Stomach smooth muscle (tissue), 2 donors: ENCODE measurements around the gene GYS1.
"Not testable (repeated sequence)": the region's sequence is repeated elsewhere in the genome, so short reads cannot be mapped to it uniquely, and the experiment has no call there.

Source experiments
- H3K27ac ChIP-seq: one replicate; pipeline ENCODE4 v1.7.0; 2013; ENCODE audit warnings: mild to moderate bottlenecking, low read length, inconsistent platforms
- H3K27me3 ChIP-seq, 2 donors: one replicate each; pipeline ENCODE4 v1.7.0; 2013; ENCODE audit warnings: low read length in 2 of 2; ENCODE audit not compliant: insufficient read depth in 2 of 2, control insufficient read depth in 1 of 2
- H3K36me3 ChIP-seq, 2 donors: one replicate each; pipeline ENCODE4 v1.7.0; 2013; ENCODE audit warnings: low read length in 2 of 2; ENCODE audit not compliant: control insufficient read depth in 2 of 2, insufficient read depth in 2 of 2
- H3K4me1 ChIP-seq: one replicate; pipeline ENCODE4 v1.7.0; 2013; ENCODE audit warnings: low read length; ENCODE audit not compliant: control insufficient read depth, insufficient read depth
- H3K4me3 ChIP-seq, 2 donors: one replicate each; pipeline ENCODE4 v1.7.0; 2013; ENCODE audit warnings: low read length in 2 of 2
- H3K9ac ChIP-seq, 2 donors: one replicate each; pipeline ENCODE4 v1.7.0; 2013; ENCODE audit warnings: low read length in 2 of 2, mild to moderate bottlenecking in 1 of 2
- H3K9me3 ChIP-seq, 2 donors: one replicate each; pipeline ENCODE4 v1.7.0; 2013; ENCODE audit warnings: low read length in 2 of 2; ENCODE audit not compliant: control insufficient read depth in 2 of 2
- donor health status: healthy.
- donor health status: Pancreatic carcinoma.

Gene GYS1

DNA sequence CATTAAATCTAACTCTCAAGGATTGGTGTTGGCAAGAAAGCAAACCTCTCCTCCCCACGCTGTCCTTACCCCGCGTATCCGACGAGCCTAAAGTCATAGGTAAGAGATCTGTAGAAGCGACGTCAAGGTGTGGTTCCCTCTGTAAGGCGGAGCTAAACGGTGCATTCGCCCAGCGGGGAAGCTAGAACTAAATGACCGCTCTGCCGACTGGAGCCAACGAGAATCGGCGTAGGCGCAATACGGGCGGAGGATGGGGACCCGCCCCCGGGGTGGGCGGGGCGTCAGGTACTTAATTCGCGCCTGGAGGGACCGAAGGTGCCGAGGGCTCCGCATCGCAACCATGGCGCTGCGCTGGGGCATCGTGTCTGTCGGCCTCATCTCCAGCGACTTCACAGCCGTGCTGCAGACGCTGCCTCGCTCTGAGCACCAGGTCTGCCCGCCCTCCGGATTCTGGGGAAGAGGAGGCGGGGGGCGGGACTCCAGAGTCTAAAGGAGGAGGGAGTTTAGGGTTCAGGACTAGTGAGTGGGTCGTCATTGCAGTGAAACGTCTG, 59.7 kb downstream of the GYS1 start, which contains the start of gene DHDH:
DHDH (plus strand) TSS at position 318 of the 551 bp plus-strand sequence; CDS start at position 341, 23 bp downstream.
- Histone ChIP-seq H3K36me3 (no peaks in the 10 kb centered on the region), H3K4me3 (peak within 1 kb of the TSS; percentile 68 to 72), H3K4me1 (peaks cover 7% of the 10 kb centered on the region), H3K9ac (peak within 1 kb of the TSS in 1 of 2 donors; percentile 60), H3K9me3 (no peaks in the 10 kb centered on the region), H3K27me3 (peaks cover 3% of the 10 kb centered on the region in 2 donors), H3K27ac (no peak within 1 kb of the TSS)

DNA sequence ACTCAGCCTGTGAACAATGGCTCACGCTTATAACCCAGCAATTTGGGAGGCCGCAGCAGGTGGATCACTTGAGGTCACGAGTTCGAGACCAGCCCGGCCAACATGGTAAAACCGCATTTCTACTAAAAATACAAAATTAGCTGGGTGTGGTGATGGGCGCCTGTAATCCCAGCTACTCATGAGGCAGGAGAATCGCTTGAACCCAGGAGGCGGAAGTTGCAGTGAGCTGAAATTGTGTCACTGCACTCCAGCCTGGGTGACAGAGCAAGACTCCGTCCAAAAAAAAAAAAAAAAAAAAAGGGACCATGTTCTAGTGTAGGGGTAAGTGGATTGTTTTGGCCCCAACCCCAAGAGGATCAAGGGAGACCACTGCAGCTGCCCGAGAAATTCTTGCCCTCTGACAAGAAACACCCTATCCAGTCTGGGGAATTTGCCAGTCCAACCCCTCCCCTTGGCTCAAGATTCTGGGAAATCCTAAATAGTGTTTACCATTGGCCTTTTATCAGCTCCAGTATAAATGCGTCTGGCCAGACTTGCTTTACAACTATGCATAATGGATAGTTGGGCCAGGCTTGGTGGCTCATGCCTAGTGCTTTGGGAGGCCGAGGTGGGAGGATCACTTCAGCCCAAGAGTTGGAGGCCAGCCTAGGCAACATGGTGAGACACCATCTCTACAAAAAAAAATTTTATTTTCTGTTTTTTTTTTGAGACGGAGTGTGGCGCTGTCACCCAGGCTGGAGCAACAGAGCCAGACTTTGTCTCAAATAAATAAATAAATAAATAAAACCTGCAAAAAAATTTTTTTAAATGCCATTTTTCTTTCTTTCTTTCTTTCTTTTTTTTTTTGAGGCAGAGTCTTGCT, 64.7 kb downstream of the GYS1 start:
- no peaks in the 10 kb centered on the region for H3K36me3 ChIP-seq
- H3K4me3 ChIP-seq: no peak overlapping the region
- H3K4me1 ChIP-seq: peaks cover 7% of the 10 kb centered on the region
- H3K9ac ChIP-seq: no peak overlapping the region
- H3K27ac ChIP-seq: no peak overlapping the region
- H3K9me3 ChIP-seq: no peaks in the 10 kb centered on the region
- peaks cover 3% of the 10 kb centered on the region in 2 donors for H3K27me3 ChIP-seq

DNA sequence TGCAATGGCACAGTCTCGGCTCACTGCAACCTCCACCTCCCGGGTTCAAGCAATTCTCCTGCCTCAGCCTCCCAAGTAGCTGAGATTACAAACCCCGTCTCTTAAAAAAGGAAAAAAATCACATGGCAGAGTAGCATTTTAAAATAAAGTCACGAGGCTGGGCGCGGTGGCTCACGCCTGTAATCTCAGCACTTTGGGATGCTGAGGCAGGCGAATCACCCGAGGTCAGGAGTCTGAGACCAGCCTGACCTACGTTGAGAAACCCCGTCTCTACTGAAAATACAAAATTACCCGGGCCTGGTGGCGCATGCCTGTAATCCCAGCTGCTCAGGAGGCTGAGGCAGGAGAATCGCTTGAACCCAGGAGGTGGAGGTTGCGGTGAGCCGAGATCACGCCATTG, 65.4 kb downstream of the GYS1 start:
- not testable (repeated sequence) for H3K4me3 ChIP-seq, H3K36me3 ChIP-seq, H3K27ac ChIP-seq, H3K9ac ChIP-seq, H3K9me3 ChIP-seq, H3K4me1 ChIP-seq, H3K27me3 ChIP-seq

DNA sequence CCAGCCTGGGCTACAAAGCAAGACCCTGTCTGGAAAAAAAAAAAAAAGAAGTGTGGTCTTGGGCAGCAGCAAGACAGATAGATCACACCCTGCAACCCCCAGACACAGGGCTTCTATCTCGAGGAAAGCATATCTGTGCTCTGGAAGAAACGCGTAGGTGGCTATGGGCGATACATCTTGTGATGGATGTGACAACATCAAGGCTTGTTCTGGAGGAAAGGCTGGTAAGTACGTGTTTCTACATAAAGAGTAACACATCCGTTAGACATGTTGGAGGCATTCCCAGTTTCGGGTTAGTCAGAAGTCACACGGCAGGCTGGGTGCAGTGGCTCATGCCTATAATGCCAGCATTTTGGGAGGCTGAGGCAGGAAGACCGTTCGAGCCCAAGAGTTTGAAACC, 66.2 kb downstream of the GYS1 start:
- Histone ChIP-seq H3K36me3 (peaks cover 0 to 3% of the 10 kb centered on the region in 2 donors), H3K9ac (no peak overlapping the region), H3K27ac (no peak overlapping the region), H3K4me3 (peak overlapping the region in 1 of 2 donors; percentile 22), H3K9me3 (no peaks in the 10 kb centered on the region), H3K27me3 (no peaks in the 10 kb centered on the region), H3K4me1 (peaks cover 3% of the 10 kb centered on the region)

DNA sequence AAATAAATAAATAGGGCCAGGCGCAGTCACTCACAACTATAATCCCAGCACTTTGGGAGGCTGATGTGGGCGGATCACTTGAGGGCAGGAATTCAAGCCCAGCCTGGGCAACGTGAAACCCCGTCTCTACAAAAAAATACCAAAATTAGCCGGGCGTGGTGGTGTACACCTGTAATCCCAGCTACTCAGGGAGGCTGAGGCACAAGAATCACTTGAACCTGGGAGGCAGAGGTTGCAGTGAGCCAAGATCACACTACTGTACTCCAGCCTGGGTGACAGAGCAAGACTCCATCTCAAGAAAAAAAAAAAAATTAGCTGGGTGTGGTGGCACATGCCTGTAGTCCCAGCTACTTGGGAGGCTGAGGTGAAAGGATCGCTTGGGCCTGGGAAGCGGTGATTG, 67.2 kb downstream of the GYS1 start:
- not testable (repeated sequence) for H3K4me3 ChIP-seq, H3K4me1 ChIP-seq, H3K27me3 ChIP-seq, H3K9me3 ChIP-seq, H3K27ac ChIP-seq, H3K9ac ChIP-seq
- peaks cover 7 to 10% of the 10 kb centered on the region in 2 donors for H3K36me3 ChIP-seq

DNA sequence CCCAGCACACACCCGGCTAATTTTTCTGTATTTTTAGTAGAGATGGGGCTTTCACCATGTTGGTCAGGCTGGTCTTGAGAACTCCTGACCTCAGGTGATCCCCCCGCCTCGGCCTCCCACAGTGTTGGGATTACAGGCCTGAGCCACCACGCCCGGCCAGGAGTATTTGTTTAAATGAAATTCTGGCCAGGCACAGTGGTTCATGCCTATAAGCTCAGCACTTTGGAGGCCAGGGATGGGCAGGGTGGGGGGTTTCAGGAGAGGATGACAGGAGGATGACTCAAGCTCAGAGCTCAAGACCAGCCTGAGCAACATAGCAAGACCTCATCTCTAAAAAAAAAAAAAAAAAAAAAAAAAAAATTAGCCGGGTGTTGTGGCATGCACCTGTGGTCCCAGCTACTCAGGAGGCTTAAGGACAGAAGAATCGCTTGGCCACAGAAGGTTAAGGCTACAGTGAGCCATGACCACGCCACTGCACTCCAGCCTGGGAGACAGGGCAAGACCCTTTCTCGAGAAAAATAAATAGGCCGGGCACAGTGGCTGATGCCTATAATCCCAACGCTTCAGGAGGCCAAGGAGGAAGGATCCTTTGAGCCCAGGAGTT, 67.8 kb downstream of the GYS1 start:
- Histone ChIP-seq H3K36me3 (peaks cover 8 to 12% of the 10 kb centered on the region in 2 donors), H3K9ac (no peak overlapping the region), H3K27ac (no peak overlapping the region), H3K27me3 (no peaks in the 10 kb centered on the region), H3K9me3 (no peaks in the 10 kb centered on the region), H3K4me3 (no peak overlapping the region), H3K4me1 (peaks cover 3% of the 10 kb centered on the region)

DNA sequence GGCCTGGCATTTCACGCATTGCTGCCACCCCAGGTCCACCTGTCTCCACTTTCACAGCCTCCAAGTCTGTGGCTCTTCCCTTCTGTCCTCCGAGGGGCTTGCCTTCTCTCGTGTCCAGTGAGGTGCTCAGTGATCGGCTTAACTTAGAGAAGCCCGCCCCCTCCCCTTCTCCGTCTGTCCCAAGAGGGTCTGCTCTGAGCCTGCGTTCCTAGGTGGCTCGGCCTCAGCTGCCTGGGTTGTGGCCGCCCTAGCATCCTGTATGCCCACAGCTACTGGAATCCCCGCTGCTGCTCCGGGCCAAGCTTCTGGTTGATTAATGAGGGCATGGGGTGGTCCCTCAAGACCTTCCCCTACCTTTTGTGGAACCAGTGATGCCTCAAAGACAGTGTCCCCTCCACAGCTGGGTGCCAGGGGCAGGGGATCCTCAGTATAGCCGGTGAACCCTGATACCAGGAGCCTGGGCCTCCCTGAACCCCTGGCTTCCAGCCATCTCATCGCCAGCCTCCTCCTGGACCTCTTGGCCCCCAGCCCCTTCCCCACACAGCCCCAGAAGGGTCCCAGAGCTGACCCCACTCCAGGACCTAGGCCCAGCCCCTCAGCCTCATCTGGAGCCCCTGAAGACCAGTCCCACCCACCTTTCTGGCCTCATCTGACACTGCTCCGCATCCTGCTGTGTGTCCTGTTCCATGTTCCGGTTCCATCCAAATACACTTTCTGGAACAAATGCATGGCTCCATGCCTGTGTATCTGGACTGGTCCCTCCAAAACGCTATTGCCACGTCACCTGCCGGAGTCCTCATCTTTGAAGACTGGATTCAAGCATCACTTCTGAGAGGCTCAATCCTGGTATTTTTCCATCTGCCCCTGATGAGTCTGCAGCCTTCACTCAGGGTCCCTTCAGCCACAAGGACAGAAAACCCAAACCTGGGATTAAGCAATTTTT, 70.3 kb downstream of the GYS1 start:
- Histone ChIP-seq H3K9me3 (no peaks in the 10 kb centered on the region), H3K4me1 (peaks cover 3% of the 10 kb centered on the region), H3K27me3 (no peaks in the 10 kb centered on the region), H3K4me3 (no peak overlapping the region), H3K27ac (no peak overlapping the region), H3K36me3 (peaks cover 16 to 28% of the 10 kb centered on the region in 2 donors), H3K9ac (no peak overlapping the region)

DNA sequence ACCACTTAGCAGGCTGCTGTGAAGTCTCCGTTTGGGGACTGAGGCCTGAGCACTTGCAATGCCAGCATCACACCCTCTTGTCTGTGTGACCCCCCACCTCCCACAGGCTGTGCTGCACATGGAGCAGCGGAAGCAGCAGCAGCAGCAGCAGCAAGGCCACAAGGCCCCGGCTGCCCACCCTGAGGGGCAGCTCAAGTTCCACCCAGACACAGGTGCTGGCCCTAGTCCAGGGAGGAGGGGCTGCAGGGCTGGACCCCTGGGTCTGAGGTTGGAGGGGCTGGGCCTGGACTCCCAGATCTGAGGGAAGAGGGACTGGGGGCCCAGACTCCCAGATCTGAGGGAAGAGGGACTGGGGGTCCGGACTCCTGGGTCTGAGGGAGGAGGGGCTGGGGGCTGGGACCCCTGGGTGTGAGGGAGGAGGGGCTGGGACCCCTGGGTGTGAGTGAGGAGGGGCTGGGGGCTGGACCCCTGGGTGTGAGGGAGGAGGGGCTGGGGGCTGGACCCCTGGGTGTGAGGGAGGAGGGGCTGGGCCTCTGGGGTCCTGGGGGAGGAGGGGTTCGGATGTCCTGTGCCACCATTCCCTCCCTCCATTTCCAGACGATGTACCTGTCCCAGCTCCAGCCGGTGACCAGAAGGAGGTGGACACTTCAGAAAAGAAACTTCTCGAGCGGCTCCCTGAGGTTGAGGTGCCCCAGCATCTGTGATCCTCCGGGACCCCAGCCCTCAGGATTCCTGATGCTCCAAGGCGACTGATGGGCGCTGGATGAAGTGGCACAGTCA, 71.2 kb downstream of the GYS1 start:
- no peaks in the 10 kb centered on the region for H3K27me3 ChIP-seq
- H3K9ac ChIP-seq: no peak overlapping the region
- H3K4me1 ChIP-seq: peaks cover under 1% of the 10 kb centered on the region
- no peak overlapping the region for H3K4me3 ChIP-seq
- no peaks in the 10 kb centered on the region for H3K9me3 ChIP-seq
- H3K27ac ChIP-seq: no peak overlapping the region
- H3K36me3 ChIP-seq: peaks cover 16 to 29% of the 10 kb centered on the region in 2 donors

DNA sequence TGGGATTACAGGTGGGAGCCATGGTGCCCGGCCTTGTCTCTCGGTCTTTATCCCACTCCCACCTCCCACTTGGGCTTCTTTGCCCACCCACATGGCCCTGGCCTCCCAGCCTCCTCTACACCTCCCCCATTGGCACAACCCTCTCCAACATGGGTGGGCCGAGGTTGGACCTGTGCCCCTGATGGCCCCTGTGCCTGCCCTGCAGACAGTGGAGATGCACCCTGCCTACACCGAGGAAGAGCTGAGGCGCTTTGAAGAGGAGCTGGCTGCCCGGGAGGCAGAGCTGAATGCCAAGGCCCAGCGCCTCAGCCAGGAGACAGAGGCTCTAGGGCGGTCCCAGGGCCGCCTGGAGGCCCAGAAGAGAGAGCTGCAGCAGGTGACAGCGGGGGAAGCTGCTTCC, 72.2 kb downstream of the GYS1 start:
- Histone ChIP-seq H3K9me3 (no peaks in the 10 kb centered on the region), H3K36me3 (peaks cover 16 to 31% of the 10 kb centered on the region in 2 donors), H3K27ac (no peak overlapping the region), H3K4me1 (no peaks in the 10 kb centered on the region), H3K9ac (no peak overlapping the region), H3K4me3 (no peak overlapping the region), H3K27me3 (no peaks in the 10 kb centered on the region)

DNA sequence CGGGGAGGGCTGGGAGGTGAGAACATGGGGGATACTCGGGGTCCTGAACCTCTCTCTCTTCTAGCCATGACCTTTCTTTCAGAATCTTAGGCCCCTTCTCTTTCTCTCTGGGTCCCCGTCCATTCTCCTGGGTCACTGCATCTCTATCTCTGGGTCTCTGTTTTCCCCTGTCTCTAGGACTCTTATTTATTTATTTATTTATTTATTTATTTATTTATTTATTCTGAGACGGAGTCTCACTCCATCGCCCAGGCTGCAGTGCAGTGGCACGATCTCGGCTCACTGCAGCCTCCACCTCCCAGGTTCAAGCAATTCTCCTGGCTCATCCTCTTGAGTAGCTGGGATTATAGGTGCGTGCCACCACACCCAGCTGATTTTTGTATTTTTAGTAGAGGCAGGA, 73.8 kb downstream of the GYS1 start:
- H3K27me3 ChIP-seq, H3K9ac ChIP-seq, H3K27ac ChIP-seq, H3K9me3 ChIP-seq, H3K4me1 ChIP-seq, H3K4me3 ChIP-seq: not testable (repeated sequence)
- H3K36me3 ChIP-seq: peaks cover 21 to 38% of the 10 kb centered on the region in 2 donors
